ENCODE results near the gene SPEN.
"Not testable (repeated sequence)": the region's sequence is repeated elsewhere in the genome, so short reads cannot be mapped to it uniquely, and the experiment has no call there.

SPEN gene

GRCh38 chr1:15866721-15867201 is 19.3 kb downstream of the SPEN start:
- H3K4me3 Mint-ChIP-seq, result no peak overlapping the region
- H3K27me3 Mint-ChIP-seq, result no peaks in the 10 kb centered on the region
- H3K36me3 Mint-ChIP-seq, result peaks cover 6% of the 10 kb centered on the region
- no peaks in the 10 kb centered on the region for H3K9me3 Mint-ChIP-seq
- H3K4me1 Mint-ChIP-seq, result peaks cover 63% of the 10 kb centered on the region
- H3K27ac Mint-ChIP-seq, result no peak overlapping the region

GRCh38 chr1:15867288-15867687 is 19.8 kb downstream of the SPEN start:
- Mint-ChIP-seq H3K27ac (no peak overlapping the region), H3K4me1 (peaks cover 64% of the 10 kb centered on the region), H3K27me3 (no peaks in the 10 kb centered on the region)

GRCh38 chr1:15869413-15869812 is 21.9 kb downstream of the SPEN start:
- Mint-ChIP-seq H3K4me3 (no peak overlapping the region), H3K27me3 (no peaks in the 10 kb centered on the region), H3K9me3 (no peaks in the 10 kb centered on the region), H3K27ac (no peak overlapping the region), H3K4me1 (peaks cover 72% of the 10 kb centered on the region), H3K36me3 (peaks cover 11% of the 10 kb centered on the region)

More at GRCh38 chr1:15867288-15867687, 19.8 kb downstream of the SPEN start:
- Mint-ChIP-seq H3K9me3 (no peaks in the 10 kb centered on the region), H3K36me3 (peaks cover 6% of the 10 kb centered on the region), H3K4me3 (no peak overlapping the region)

- H3K4me3 Mint-ChIP-seq, result peak overlapping the region; percentile 56
- H3K9me3 Mint-ChIP-seq, result no peaks in the 10 kb centered on the region
- peak overlapping the region; percentile 70 for H3K27ac Mint-ChIP-seq
- H3K27me3 Mint-ChIP-seq, result no peaks in the 10 kb centered on the region
- H3K36me3 Mint-ChIP-seq, result peaks cover 11% of the 10 kb centered on the region
- H3K4me1 Mint-ChIP-seq, result peaks cover 77% of the 10 kb centered on the region
These were observed 22.9 kb downstream of the SPEN start for GRCh38 chr1:15870421-15870820.

GRCh38 chr1:15874471-15874870 is 27.0 kb downstream of the SPEN start:
- Mint-ChIP-seq H3K4me3 (no peak overlapping the region), H3K27ac (no peak overlapping the region), H3K9me3 (no peaks in the 10 kb centered on the region), H3K27me3 (no peaks in the 10 kb centered on the region), H3K36me3 (peaks cover 17% of the 10 kb centered on the region), H3K4me1 (peaks cover 70% of the 10 kb centered on the region)

- no peaks in the 10 kb centered on the region for H3K9me3 Mint-ChIP-seq
- peaks cover 15% of the 10 kb centered on the region for H3K36me3 Mint-ChIP-seq
- H3K27me3 Mint-ChIP-seq, result no peaks in the 10 kb centered on the region
- peak overlapping the region; percentile 35 for H3K27ac Mint-ChIP-seq
- H3K4me1 Mint-ChIP-seq, result peaks cover 71% of the 10 kb centered on the region
- H3K4me3 Mint-ChIP-seq, result no peak overlapping the region
These were observed 29.0 kb downstream of the SPEN start for GRCh38 chr1:15876357-15877055.

- Mint-ChIP-seq H3K4me3 (no peak overlapping the region), H3K27ac (no peak overlapping the region), H3K27me3 (no peaks in the 10 kb centered on the region), H3K36me3 (peaks cover 7% of the 10 kb centered on the region), H3K9me3 (no peaks in the 10 kb centered on the region), H3K4me1 (peaks cover 77% of the 10 kb centered on the region)
These were observed 34.5 kb downstream of the SPEN start for GRCh38 chr1:15881961-15882360.

- Mint-ChIP-seq H3K36me3 (peaks cover 7% of the 10 kb centered on the region), H3K4me3 (no peak overlapping the region), H3K27ac (peak overlapping the region; percentile 18), H3K4me1 (peaks cover 78% of the 10 kb centered on the region), H3K9me3 (no peaks in the 10 kb centered on the region), H3K27me3 (no peaks in the 10 kb centered on the region)
These were observed 35.2 kb downstream of the SPEN start for GRCh38 chr1:15882665-15883064.

GRCh38 chr1:15883326-15883725 is 35.8 kb downstream of the SPEN start:
- Mint-ChIP-seq H3K4me1 (peaks cover 75% of the 10 kb centered on the region), H3K4me3 (peak overlapping the region; percentile 19), H3K36me3 (peaks cover 7% of the 10 kb centered on the region), H3K9me3 (no peaks in the 10 kb centered on the region), H3K27me3 (no peaks in the 10 kb centered on the region), H3K27ac (peak overlapping the region; percentile 53)

- H3K4me1 Mint-ChIP-seq, result peaks cover 68% of the 10 kb centered on the region
- no peak overlapping the region for H3K27ac Mint-ChIP-seq
- H3K4me3 Mint-ChIP-seq, result no peak overlapping the region
- H3K27me3 Mint-ChIP-seq, result no peaks in the 10 kb centered on the region
- peaks cover 4% of the 10 kb centered on the region for H3K36me3 Mint-ChIP-seq
- no peaks in the 10 kb centered on the region for H3K9me3 Mint-ChIP-seq
These were observed 37.0 kb downstream of the SPEN start for GRCh38 chr1:15884477-15884876.

- no peaks in the 10 kb centered on the region for H3K9me3 Mint-ChIP-seq
- H3K27me3 Mint-ChIP-seq, result no peaks in the 10 kb centered on the region
- peak overlapping the region; percentile 57 for H3K27ac Mint-ChIP-seq
- H3K36me3 Mint-ChIP-seq, result peaks cover 4% of the 10 kb centered on the region
- H3K4me3 Mint-ChIP-seq, result peak overlapping the region; percentile 52
- peaks cover 68% of the 10 kb centered on the region for H3K4me1 Mint-ChIP-seq
These were observed 37.8 kb downstream of the SPEN start for GRCh38 chr1:15885269-15885668.

GRCh38 chr1:15885701-15886610 is 38.4 kb downstream of the SPEN start:
- Mint-ChIP-seq H3K27me3 (no peaks in the 10 kb centered on the region), H3K36me3 (peaks cover 4% of the 10 kb centered on the region), H3K4me3 (peak overlapping the region; percentile 52), H3K4me1 (peaks cover 67% of the 10 kb centered on the region), H3K9me3 (no peaks in the 10 kb centered on the region), H3K27ac (peak overlapping the region; percentile 57)

GRCh38 chr1:15886611-15887167 is 39.2 kb downstream of the SPEN start:
- Mint-ChIP-seq H3K27me3 (no peaks in the 10 kb centered on the region), H3K4me1 (peaks cover 61% of the 10 kb centered on the region), H3K4me3 (peak overlapping the region; percentile 52), H3K27ac (no peak overlapping the region), H3K9me3 (no peaks in the 10 kb centered on the region), H3K36me3 (peaks cover 4% of the 10 kb centered on the region)

GRCh38 chr1:15892857-15893599 is 45.5 kb downstream of the SPEN start:
- H3K27me3 Mint-ChIP-seq, H3K36me3 Mint-ChIP-seq, H3K4me3 Mint-ChIP-seq, H3K9me3 Mint-ChIP-seq: not testable (repeated sequence)
- Mint-ChIP-seq H3K4me1 (peaks cover 40% of the 10 kb centered on the region), H3K27ac (peak overlapping the region; percentile 65)

GRCh38 chr1:15895233-15895632 is 47.7 kb downstream of the SPEN start:
- no peaks in the 10 kb centered on the region for H3K27me3 Mint-ChIP-seq
- peaks cover 45% of the 10 kb centered on the region for H3K4me1 Mint-ChIP-seq
- peaks cover 17% of the 10 kb centered on the region for H3K36me3 Mint-ChIP-seq
- H3K27ac Mint-ChIP-seq, result no peak overlapping the region
- no peaks in the 10 kb centered on the region for H3K9me3 Mint-ChIP-seq
- H3K4me3 Mint-ChIP-seq, result no peak overlapping the region
